ENCODE data around the gene FBXO10. TPM values are rescaled to one million over a fixed set of nuclear protein-coding genes. Genes with fewer than 3 reads are reported as not detected.
A peak's percentile ranks its signal among the peaks of the same experiment; 100 is the strongest.

The FBXO10 gene
- total and polyA plus RNA-seq, 10 of the 15 experiments (the other 5 are each of a cell fraction or from before 2014, with no cell fraction given) = 1.6 to 17.2 (median 9.6) TPM

GRCh38 chr9:37575921-37576721 is at the start of gene FBXO10 (continued):
- no peak for TF ChIP-seq ZNF592 (IDR thresholded peaks at IDR 0.05)
- no peak for TF ChIP-seq MLLT1 (IDR thresholded peaks at IDR 0.05)
- no peak for TF ChIP-seq BRCA1 (IDR thresholded peaks at IDR 0.05; ENCODE audit: low read depth, low read length)
- TF ChIP-seq MAX (IDR thresholded peaks at IDR 0.05; ENCODE audit: low read depth, low read length) = peak; percentile 76; the same call in 1 of the 2 replicates
- TF ChIP-seq ZNF622 (IDR thresholded peaks at IDR 0.05) = no peak
- TF ChIP-seq EED (IDR thresholded peaks at IDR 0.05; ENCODE audit: low read depth) = peak; percentile 55
- TF ChIP-seq CHD4 (IDR thresholded peaks at IDR 0.05) = no peak
- no peak for TF ChIP-seq PKNOX1 (IDR thresholded peaks at IDR 0.05)
- no peak for TF ChIP-seq SP1 (IDR thresholded peaks at IDR 0.05; ENCODE audit: low read depth, low read length)
- TF ChIP-seq SMC3 (IDR thresholded peaks at IDR 0.05; ENCODE audit: borderline replicate concordance, low read length) = no peak
- no peak for TF ChIP-seq TCF7 (IDR thresholded peaks at IDR 0.05; ENCODE audit: borderline replicate concordance)
- peak; percentile 85 for TF ChIP-seq BCL3 (IDR thresholded peaks at IDR 0.05; ENCODE audit: borderline replicate concordance, insufficient read depth, low read depth, low read length, poor library complexity, severe bottlenecking)
- TF ChIP-seq HDAC2 (IDR thresholded peaks at IDR 0.05) = no peak; the same call in 1 of the 2 replicates
- no peak for TF ChIP-seq SPI1 (IDR thresholded peaks at IDR 0.05; ENCODE audit: borderline replicate concordance, insufficient read depth, low read depth, low read length)
- TF ChIP-seq HCFC1 (IDR thresholded peaks at IDR 0.05; ENCODE audit: low read length) = no peak
- no peak for TF ChIP-seq SREBF1 (IDR thresholded peaks at IDR 0.05; ENCODE audit: low read length)
- TF ChIP-seq MTA3 (IDR thresholded peaks at IDR 0.05; ENCODE audit: borderline replicate concordance, low read length) = no peak
- 0 out of 2 replicates have a peak, but pooled peaks have one; percentile 20 for TF ChIP-seq RB1 (IDR thresholded peaks at IDR 0.05; ENCODE audit: borderline replicate concordance)
- no peak for TF ChIP-seq E4F1 (IDR thresholded peaks at IDR 0.05; ENCODE audit: borderline replicate concordance, partially characterized antibody)
